Measurements from ENCODE around the gene SMPD3.

DNA sequence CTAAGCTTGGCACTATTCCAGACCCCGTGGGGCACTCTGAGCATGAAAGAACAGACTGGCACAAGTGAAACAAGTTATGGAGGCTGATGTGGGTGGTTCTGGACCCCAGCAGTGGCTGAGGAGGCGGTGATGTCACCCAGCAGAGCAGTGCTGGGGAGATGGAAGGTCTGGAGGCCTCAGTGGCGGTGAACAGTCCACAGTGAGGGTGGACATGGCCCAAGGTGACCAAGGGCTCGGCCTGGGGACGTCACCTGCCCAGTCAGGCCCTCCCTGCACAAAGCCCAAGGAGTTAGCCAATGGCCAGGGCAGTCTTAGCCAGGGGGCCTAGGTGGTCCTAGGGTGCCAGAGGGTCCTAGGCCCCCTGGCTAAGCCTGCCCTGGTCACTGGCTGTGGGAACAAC lies 24.5 kb downstream of the SMPD3 start:
- TF ChIP-seq, protein P1, sequence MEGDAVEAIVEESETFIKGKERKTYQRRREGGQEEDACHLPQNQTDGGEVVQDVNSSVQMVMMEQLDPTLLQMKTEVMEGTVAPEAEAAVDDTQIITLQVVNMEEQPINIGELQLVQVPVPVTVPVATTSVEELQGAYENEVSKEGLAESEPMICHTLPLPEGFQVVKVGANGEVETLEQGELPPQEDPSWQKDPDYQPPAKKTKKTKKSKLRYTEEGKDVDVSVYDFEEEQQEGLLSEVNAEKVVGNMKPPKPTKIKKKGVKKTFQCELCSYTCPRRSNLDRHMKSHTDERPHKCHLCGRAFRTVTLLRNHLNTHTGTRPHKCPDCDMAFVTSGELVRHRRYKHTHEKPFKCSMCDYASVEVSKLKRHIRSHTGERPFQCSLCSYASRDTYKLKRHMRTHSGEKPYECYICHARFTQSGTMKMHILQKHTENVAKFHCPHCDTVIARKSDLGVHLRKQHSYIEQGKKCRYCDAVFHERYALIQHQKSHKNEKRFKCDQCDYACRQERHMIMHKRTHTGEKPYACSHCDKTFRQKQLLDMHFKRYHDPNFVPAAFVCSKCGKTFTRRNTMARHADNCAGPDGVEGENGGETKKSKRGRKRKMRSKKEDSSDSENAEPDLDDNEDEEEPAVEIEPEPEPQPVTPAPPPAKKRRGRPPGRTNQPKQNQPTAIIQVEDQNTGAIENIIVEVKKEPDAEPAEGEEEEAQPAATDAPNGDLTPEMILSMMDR (IDR thresholded peaks at IDR 0.05), result no peak
- TF ChIP-seq, protein P2, sequence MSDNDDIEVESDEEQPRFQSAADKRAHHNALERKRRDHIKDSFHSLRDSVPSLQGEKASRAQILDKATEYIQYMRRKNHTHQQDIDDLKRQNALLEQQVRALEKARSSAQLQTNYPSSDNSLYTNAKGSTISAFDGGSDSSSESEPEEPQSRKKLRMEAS (IDR thresholded peaks at IDR 0.05), result no peak
- TF ChIP-seq HDAC2 (IDR thresholded peaks at IDR 0.05) (no peak), SMC3 (IDR thresholded peaks at IDR 0.05) (no peak)
